Natural killer cell (primary cell): Measurements from ENCODE around the gene CTNS. TPM values are rescaled to one million over a fixed set of nuclear protein-coding genes. Genes with fewer than 3 reads are reported as not detected.

Experiments
- ATAC-seq, 3 donors: fragments of 150-1000 bp in 2 of 3; fragments of 200-7000 bp in 1 of 3; cut with Tn5 transposase; 1 replicate in 1 of 3; 2 replicates in 2 of 3; pipeline ENCODE4 v1.10.0; 2021; ENCODE audit warnings: mild to moderate bottlenecking in 2 of 3, moderate library complexity in 2 of 3
- DNase-seq, 2 donors: peaks; one replicate each; pipeline versions ENCODE4 v3.0.0 to v3.0.0-alpha.2; 2013 to 2021; ENCODE audit warnings: mixed read lengths in 1 of 2
- H3K27ac ChIP-seq: one replicate; pipeline ENCODE4 v1.5.1; 2013; ENCODE audit warnings: mild to moderate bottlenecking, low read length
- H3K27me3 ChIP-seq: one replicate; pipeline ENCODE4 v1.6.1; 2013; ENCODE audit warnings: low read length; ENCODE audit not compliant: control insufficient read depth, insufficient read depth
- H3K36me3 ChIP-seq: one replicate; pipeline ENCODE4 v1.6.1; 2013; ENCODE audit warnings: low read length; ENCODE audit not compliant: control insufficient read depth, insufficient read depth
- H3K4me1 ChIP-seq: one replicate; pipeline ENCODE4 v1.6.1; 2013; ENCODE audit warnings: low read length; ENCODE audit not compliant: control insufficient read depth, insufficient read depth
- H3K4me3 ChIP-seq: one replicate; pipeline ENCODE4 v1.5.1; 2013; ENCODE audit warnings: low read length
- H3K9me3 ChIP-seq: one replicate; pipeline ENCODE4 v1.6.1; 2013; ENCODE audit warnings: low read length; ENCODE audit not compliant: control insufficient read depth, insufficient read depth
- H3K27ac Mint-ChIP-seq, 2 donors: one replicate each; pipeline ENCODE4 v1.8.0; 2022; ENCODE audit warnings: mild to moderate bottlenecking in 2 of 2, mixed read lengths in 2 of 2, moderate library complexity in 1 of 2
- H3K27me3 Mint-ChIP-seq, 2 donors: one replicate each; pipeline ENCODE4 v1.8.0; 2022; ENCODE audit warnings: low read depth in 2 of 2, mixed read lengths in 2 of 2
- H3K36me3 Mint-ChIP-seq: one replicate; pipeline ENCODE4 v1.8.0; 2022; ENCODE audit warnings: mixed read lengths
- H3K4me1 Mint-ChIP-seq, 2 donors: one replicate each; pipeline ENCODE4 v1.8.0; 2022; ENCODE audit warnings: mixed read lengths in 2 of 2
- H3K4me3 Mint-ChIP-seq: one replicate; pipeline ENCODE4 v1.8.0; 2022; ENCODE audit warnings: mild to moderate bottlenecking, moderate library complexity, mixed read lengths
- H3K9me3 Mint-ChIP-seq, 2 donors: one replicate each; pipeline ENCODE4 v1.8.0; 2022; ENCODE audit warnings: mixed read lengths in 2 of 2
- CTCF ChIP-seq: fragments of 200-600 bp; IDR thresholded peaks from one replicate; pipeline ENCODE4 v1.8.0; 2022; ENCODE audit warnings: antibody characterized with exemption
- WGBS: methylation state at CpG from one replicate; pipeline ENCODE4 v1.1.7; 2013; ENCODE audit warnings: missing lambda C conversion rate; ENCODE audit not compliant: insufficient coverage; 5-methylcytosine and 5-hydroxymethylcytosine counted together
- intact Hi-C: fragments of 100-400 bp; cut with micrococcal nuclease; formaldehyde crosslinking; loops from one replicate; pipeline ENCODE4 v1.14.2; 2022
- total RNA-seq, 4 donors: library from RNA; stranded (reverse); fragments of 120-200 nt in 1 of 4; gene quantifications; one replicate each; pipeline versions ENCODE4 v1.2.3 to v1.2.4, GENCODE V29; 2013 to 2022

Gene CTNS
- total RNA-seq, 3 donors from 2014 or later (not counting 1 experiment from before 2014, with no cell fraction given) = 7.6 to 24.2 (median 9.6) TPM

DNA sequence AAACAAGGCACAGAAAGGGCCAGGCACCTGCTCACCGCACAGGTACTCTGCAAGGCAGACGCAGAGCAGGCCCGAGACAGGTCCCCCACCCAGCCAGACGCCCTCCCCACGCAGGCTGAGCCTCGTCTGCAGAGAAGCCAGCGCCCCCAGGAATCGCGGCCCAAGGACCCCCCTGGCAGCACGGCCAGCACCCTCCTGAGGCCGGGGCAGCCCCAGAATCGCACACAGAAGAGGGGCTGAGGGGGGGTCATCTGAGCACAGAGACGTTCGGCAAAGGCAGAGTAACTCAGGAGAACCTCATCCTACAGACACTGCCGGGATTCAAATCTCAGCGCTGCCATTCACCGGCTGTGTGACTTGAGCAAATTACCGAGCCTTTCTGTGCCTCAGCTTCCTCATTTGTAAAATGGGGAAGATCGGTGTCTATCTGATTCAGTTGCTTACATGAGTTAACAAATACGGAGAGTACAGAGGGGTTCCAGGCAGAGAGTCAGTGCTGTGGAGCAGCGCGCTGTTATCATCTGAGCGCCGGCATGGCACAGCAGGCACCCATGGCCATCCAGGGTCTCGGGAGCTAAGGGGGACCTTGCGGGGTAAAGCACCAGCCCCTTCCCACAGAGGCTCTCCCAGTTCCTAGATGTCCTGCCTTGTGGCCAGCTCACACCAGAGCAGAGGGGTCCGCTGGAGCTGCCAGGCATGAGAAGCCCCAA is 42.4 kb downstream of the CTNS start:
- no peaks in the 10 kb centered on the region for H3K9me3 Mint-ChIP-seq
- no peak for TF ChIP-seq CTCF
- H3K4me3 Mint-ChIP-seq = no peak overlapping the region
- H3K27me3 Mint-ChIP-seq = no peaks in the 10 kb centered on the region
- WGBS = 93% methylated on average over 27 of the region's 27 CpGs
- H3K4me1 Mint-ChIP-seq = peaks cover 0 to 6% of the 10 kb centered on the region in 2 donors
- H3K4me1 ChIP-seq = peaks cover 18% of the 10 kb centered on the region
- H3K27ac Mint-ChIP-seq = no peak overlapping the region
- no peaks in the 10 kb centered on the region for H3K9me3 ChIP-seq
- DNase-seq (no peak), ATAC-seq (no peak)
- H3K36me3 ChIP-seq = no peaks in the 10 kb centered on the region
- intact Hi-C loops = no loop called here
- no peak overlapping the region for H3K27ac ChIP-seq
- H3K36me3 Mint-ChIP-seq = no peaks in the 10 kb centered on the region
- no peak overlapping the region for H3K4me3 ChIP-seq
- H3K27me3 ChIP-seq = no peaks in the 10 kb centered on the region

- DNase-seq (no peak), ATAC-seq (no peak)
- Histone ChIP-seq H3K4me3 (no peak overlapping the region), H3K9me3 (no peaks in the 10 kb centered on the region), H3K4me1 (peaks cover 20% of the 10 kb centered on the region), H3K27ac (no peak overlapping the region), H3K27me3 (no peaks in the 10 kb centered on the region), H3K36me3 (no peaks in the 10 kb centered on the region)
- intact Hi-C loops = no loop called here
- Mint-ChIP-seq H3K9me3 (no peaks in the 10 kb centered on the region), H3K36me3 (no peaks in the 10 kb centered on the region), H3K27me3 (no peaks in the 10 kb centered on the region), H3K4me1 (peaks cover 0 to 6% of the 10 kb centered on the region in 2 donors), H3K27ac (no peak overlapping the region), H3K4me3 (no peak overlapping the region)
- WGBS = 76% methylated on average over 20 of the region's 20 CpGs
- no peak for TF ChIP-seq CTCF
Observed at GRCh38 chr17:3679531-3680126, 43.1 kb downstream of the CTNS start.

DNA sequence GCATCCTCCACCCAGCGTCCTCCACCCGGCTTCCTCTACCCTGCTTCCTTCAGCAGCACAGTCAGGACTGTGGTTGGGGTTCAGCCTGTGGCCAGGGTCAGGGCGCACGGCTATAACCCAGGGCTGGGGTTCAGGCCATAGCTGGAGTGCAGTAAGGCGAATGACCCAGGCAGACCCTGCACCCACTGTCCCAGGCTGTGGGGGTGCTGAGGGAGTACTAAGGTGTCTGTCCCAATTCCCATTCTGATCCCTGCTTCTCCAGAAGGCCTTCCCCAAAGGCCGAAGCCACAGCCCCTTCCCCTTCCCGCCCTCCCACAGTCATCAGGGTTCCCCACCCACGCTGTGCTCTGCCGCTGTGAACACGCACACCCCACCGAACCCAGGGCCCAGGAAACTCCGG is 44.5 kb downstream of the CTNS start:
- TF ChIP-seq CTCF = no peak
- peaks cover 0 to 6% of the 10 kb centered on the region in 2 donors for H3K4me1 Mint-ChIP-seq
- H3K9me3 Mint-ChIP-seq = no peaks in the 10 kb centered on the region
- Histone ChIP-seq H3K9me3 (no peaks in the 10 kb centered on the region), H3K4me3 (no peak overlapping the region), H3K36me3 (no peaks in the 10 kb centered on the region), H3K4me1 (peaks cover 20% of the 10 kb centered on the region), H3K27ac (no peak overlapping the region), H3K27me3 (no peaks in the 10 kb centered on the region)
- ATAC-seq = no peak
- 88% methylated on average over 12 of the region's 12 CpGs for WGBS
- intact Hi-C loops = no loop called here
- no peak overlapping the region for H3K27ac Mint-ChIP-seq
- H3K4me3 Mint-ChIP-seq = no peak overlapping the region
- no peak for DNase-seq
- no peaks in the 10 kb centered on the region for H3K36me3 Mint-ChIP-seq
- H3K27me3 Mint-ChIP-seq = no peaks in the 10 kb centered on the region
